TTC549 (cell line): Measurements from ENCODE around the gene GTF2A1.
"Not testable (repeated sequence)": the region's sequence is repeated elsewhere in the genome, so short reads cannot be mapped to it uniquely, and the experiment has no call there.

ENCODE experiments used
- FAIRE-seq: peaks from 2 replicates; lab custom pipeline; 2012; peaks lifted over from hg19 to GRCh38; lab: Jason Lieb, UNC

GTF2A1 gene

DNA sequence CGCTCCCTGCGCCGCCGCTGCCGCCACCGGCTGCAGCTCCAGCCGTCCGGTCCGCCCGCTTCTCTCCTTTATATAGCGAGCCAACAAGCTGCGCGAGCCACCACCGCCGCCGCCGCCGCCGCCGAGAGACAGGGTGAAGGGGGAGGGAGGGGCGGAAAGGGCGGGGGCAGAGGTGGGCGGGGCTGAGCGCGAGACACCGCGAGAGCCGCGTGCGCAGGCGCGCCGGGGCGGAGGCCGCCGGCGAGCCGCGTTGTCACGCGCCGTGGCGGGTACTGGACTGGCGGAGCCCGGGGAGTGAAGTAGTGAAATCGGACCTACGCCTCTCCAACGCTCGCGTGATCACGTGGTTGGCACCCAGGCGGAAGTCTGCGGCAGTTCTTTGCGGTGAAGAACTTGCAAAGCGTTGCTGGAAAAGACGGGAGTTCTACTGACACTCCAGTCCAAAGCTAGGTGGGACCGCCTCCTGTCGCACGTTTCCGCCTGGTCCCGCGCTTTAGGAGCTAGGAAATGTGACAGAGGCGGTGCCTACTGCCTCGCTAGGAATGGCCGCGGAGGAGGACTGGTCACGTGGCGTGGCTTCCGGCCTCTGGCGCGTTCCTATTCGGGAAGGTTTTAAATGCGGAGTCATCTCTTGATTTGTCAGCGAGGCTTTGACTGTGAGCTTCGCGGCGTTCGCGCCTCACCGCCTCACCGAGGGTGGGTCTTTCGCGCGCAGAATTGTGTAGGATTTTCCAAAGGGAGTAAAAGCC lies at the start of gene GTF2A1:
Gene GTF2A1, minus strand, starts transcription at position 130 of the 749 bp plus-strand sequence. CDS start 441 bp downstream, outside the sequence.
- FAIRE-seq, result peak; percentile 79

DNA sequence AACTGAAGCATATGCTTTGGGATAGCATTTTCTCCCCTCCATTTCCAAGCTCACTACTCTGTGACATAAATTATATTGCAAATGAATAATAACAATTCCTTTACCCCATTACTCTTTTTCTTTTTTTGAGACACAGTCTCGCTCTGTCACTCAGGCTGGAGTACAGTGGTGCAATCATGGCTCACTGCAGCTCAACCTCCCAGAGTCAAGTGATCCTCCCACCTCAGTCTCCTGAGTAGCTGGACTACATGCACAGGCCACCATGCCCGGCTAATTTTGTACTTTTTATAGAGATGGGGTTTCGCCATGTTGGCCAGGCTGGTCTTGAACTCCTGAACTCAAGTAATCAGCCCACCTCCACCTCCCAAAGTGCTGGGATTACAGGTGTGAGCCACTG lies 49.2 kb upstream of the GTF2A1 start:
- no peak for FAIRE-seq

DNA sequence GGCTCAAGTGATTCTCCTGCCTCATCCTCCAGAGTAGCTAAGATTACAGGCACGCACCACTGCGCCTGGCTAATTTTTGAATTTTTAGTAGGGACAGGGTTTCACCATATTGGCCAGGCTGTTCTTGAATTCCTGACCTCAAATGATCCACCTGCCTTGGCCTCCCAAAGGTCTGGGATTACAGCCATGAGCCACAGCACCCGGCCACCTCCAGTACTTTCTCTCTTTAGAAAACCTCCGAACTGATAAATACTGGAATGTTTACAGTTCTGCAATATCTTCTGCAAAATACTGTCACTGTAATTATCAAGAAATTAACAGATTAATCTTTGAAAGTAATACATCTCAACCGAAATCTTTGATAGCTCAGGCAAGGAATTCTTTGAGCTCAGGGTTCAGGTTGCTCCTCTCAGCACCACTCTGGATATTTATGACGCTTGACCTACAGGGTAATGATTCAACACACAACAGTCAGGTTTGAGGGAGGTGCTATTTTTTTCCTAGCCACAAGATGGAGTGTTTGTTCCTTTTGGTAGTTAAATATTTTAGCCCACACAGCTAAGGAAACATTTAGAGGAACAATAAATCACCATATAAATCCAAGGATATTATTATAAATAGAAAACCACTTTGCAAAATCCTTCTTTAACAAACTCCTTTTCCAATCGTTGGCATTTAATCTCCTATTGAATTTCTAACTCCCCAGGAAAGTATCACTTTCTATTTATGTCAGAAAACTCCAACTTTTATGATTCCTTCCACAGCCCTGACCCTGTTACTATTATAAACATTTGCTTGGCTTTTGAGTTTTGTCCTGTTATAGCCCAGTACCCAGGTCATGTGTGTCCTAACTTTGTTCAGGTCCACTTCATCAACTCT lies 48.6 kb upstream of the GTF2A1 start:
- FAIRE-seq, result peak; percentile 41

DNA sequence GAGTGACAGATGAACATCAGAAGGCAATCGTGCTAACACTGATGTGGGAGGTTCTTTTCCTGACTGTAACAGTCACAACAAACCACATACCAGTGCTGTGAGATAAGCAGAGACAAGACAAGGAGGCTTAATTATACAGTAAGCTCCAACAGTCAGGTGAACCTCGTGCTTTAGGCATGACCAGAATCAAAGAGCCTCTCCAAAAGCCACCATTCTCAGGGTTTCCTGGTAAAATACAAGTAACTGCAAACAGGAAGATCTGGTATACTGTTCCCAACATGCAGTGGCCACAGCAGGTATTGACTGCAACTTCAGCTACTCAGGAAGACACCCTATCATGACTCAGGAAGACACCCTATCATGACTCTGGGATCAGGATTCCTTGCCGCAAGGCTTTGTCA lies 47.3 kb upstream of the GTF2A1 start:
- no peak for FAIRE-seq

DNA sequence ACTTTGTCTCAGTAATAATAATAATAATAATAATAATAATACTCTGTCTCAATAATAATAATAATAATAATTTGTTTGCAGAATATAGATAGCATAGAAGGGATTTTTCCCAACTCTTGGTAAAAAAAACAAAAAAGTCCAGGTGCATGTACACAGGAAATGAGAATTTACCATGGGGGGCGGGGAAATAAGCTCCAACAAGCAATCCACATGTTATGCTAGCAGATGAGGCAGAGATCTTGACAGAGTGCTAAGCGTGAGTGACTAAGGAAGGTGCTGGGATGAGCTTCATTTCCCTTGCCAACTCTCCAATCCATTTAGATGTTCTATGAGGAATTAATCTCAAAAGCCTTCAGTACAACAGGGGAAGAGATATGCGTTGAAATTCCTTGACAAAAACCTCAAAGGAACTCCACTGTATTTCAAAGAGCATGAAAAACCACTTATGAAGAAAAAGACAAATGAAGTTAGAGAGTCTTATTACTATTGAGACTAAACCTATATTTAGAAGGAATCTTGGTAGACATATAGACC lies 44.9 kb upstream of the GTF2A1 start:
- FAIRE-seq, result no peak

GRCh38 chr14:81264671-81265070 lies 43.9 kb upstream of the GTF2A1 start:
- no peak for FAIRE-seq

GRCh38 chr14:81263777-81264410 lies 43.1 kb upstream of the GTF2A1 start:
- FAIRE-seq, result no peak

DNA sequence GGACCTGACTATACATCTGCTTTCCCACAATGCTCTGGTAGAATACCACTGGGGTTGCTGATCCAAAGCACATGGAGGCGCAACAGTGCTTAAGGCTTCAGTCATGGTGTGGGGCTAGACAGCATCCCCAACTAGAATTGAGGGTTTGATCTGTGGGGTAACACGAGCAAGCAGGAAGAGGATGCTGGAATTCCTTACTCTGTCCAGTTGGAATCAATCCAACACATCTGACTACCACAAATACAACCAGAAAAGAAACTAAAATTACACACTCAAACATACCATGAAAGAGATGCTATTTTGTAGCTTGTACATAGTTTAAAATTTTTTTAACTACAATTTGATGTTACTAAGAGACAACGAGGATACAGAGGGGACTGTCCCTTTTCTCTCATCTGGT lies 40.4 kb upstream of the GTF2A1 start:
- no peak for FAIRE-seq

DNA sequence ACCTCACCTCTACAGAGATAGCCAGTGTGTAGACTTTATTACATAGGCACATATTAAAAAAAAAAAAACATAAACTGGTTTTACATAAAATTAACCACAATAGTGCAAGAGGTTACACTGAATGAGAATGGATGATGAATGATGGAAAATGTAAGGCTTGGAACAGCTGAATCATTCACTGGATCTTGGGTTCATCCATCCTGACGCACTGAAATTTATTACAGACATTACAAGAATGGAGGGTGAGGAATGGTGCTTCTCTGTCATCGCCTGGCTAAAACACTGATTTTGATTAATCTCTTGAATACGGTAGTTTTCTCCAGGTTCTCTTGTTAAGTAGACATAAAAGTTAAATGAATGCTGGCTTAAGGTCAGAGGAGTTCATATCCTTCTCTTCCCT lies 40.0 kb upstream of the GTF2A1 start:
- no peak for FAIRE-seq

- no peak for FAIRE-seq
These were observed 35.7 kb upstream of the GTF2A1 start for GRCh38 chr14:81256289-81256960.

DNA sequence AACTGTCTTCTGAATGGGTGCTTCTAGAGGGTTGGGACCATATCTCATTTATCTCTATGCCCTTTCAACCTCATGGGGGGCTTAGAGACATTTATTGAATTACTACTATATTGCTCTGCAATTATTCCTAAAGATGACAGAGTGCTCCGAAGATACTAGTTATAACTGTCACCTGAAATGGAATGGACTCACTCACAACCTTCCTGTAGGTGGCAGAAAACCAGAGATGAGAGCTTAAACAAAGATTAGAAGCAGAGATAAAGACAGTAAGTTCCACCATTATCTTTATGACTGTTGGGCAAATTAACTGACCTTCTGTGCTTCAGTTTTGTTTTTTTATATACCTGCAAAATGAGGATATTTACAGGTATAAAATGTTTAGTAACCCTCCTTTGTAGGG lies 31.5 kb upstream of the GTF2A1 start:
- FAIRE-seq, result no peak

GRCh38 chr14:81247271-81247766 lies 26.6 kb upstream of the GTF2A1 start:
- no peak for FAIRE-seq

GRCh38 chr14:81246461-81247270 lies 25.9 kb upstream of the GTF2A1 start:
- no peak for FAIRE-seq

DNA sequence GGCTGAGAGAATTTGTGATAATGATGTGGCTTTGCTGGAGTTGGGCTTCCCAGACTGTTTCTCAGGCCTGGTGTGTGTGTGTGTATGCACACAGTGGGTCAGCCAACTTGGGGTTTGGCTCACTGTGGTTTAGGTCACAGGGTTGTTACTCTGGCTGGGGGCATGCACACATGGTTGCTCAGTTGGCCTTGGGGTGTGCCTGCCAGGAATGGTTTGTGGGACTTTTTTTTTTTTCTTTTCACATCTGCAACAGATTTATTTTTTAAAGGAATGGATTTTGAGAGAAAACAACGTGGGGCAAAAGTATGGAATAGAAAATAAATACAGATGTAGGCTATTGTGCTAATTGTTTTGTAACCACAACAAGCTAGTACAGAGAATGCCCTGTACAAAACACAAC lies 25.0 kb upstream of the GTF2A1 start:
- no peak for FAIRE-seq

- not testable (repeated sequence) for FAIRE-seq
These were observed 23.7 kb upstream of the GTF2A1 start for GRCh38 chr14:81244431-81244830.

GRCh38 chr14:81243499-81243898 lies 22.7 kb upstream of the GTF2A1 start:
- FAIRE-seq, result no peak

DNA sequence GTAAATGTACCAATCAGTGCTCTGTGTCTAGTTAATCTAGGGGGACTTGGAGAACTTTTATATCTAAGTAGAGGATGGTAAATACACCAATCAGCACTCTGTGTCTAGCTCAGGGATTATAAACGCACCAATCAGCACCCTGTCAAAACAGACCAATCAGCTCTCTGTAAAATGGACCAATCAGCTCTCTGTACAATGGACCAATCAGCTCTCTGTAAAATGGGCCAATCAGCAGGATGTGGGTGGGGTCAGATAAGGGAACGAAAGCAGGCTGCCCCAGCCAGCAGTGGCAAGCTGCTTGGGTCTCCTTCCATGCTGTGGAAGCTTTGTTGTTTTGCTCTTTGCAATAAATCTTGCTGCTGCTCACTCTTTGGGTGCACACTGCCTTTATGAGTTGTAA lies 16.1 kb upstream of the GTF2A1 start:
- FAIRE-seq, result not testable (repeated sequence)

DNA sequence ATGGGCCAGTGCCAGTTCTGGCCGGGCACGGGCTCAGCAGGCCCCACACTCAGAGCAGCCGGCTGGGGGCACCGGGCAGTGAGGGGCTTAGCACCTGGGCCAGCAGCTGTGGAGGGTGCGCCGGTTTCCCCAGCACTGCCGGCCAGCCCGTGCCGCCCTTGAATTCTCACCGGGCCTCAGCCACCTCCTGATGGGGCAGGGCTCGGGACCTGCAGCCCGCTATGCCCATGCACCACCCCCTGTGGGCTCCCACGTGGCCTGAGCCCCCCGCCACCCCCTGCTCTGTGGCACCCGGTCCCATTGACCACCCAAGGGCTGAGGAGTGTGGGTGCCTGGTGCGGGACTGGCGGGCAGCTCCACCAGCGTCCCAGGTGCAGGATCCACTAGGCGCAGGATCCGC lies 15.4 kb upstream of the GTF2A1 start:
- FAIRE-seq, result no peak

DNA sequence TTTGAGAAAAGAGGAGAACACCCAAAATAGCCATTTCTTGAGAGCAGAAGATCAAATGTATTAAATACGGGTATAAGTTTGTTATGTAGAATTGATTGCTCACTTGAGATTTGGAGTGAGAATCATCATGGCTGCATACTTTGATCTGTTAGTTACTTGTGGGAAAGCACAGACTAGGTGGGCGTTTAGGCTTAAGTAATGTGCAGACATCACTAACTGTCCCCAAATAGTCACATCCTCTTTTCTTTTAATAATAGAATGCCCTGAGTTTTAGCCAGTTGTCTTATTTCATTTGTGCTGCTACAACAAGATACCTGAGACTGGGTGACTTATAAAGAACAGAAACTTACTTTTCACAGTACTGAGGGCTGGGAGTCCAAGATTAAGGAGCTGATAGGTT lies 14.3 kb upstream of the GTF2A1 start:
- no peak for FAIRE-seq

DNA sequence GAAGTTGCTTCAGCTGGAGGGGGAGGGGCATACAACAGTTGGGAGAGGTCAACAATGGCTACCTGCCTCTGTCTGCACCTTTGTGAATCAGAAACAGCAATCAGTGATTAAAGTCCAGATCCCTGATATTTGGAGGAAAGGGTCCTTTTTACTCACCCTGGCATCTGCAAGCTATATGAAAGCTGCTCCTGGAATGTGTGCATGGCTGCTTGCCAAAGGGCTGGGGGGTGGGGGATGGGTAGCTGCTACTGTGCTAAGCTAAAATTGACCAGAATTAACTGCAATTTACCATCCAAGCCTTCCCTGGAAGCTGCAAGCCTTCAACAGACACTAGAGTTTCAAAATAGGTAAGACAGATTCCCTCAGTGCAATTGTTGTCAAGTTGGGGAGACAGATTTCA lies 13.5 kb upstream of the GTF2A1 start:
- no peak for FAIRE-seq

GRCh38 chr14:81233615-81234014 lies 12.9 kb upstream of the GTF2A1 start:
- no peak for FAIRE-seq
